B cell (primary cell): Measurements from ENCODE around the gene GRIP2. TPM values are rescaled to one million over a fixed set of nuclear protein-coding genes. Genes with fewer than 3 reads are reported as not detected.

Source experiments
- ATAC-seq: fragments of 200-7000 bp; cut with Tn5 transposase; one replicate; pipeline ENCODE4 v1.10.0; 2021; ENCODE audit warnings: low read depth, mild to moderate bottlenecking, moderate number of reproducible peaks, moderate library complexity
- CTCF ChIA-PET: fragments of 350-600 bp; sonication (Branson Sonifier 250); formaldehyde crosslinking; loops from one replicate; lab custom pipeline; 2021; ENCODE audit warnings: antibody characterized with exemption, inconsistent platforms; lab: Charles Lee
- POLR2A ChIA-PET: fragments of 350-600 bp; sonication (Branson Sonifier 250); formaldehyde crosslinking; loops from one replicate; lab custom pipeline; 2021; ENCODE audit warnings: antibody characterized with exemption; lab: Charles Lee
- DNase-seq: peaks from one replicate; pipeline ENCODE4 v3.0.0; 2013
- H2AFZ ChIP-seq: 2 replicates; pipeline ENCODE4 v1.6.1; 2012; ENCODE audit warnings: mild to moderate bottlenecking, low read depth, low read length; ENCODE audit not compliant: insufficient read depth, poor library complexity, severe bottlenecking
- H3K27ac ChIP-seq, 2 donors: 1 replicate in 1 of 2; 2 replicates in 1 of 2; pipeline ENCODE4 v1.5.1; 2012 to 2013; ENCODE audit warnings: low read length in 2 of 2, mild to moderate bottlenecking in 2 of 2, moderate library complexity in 1 of 2
- H3K27me3 ChIP-seq, 4 experiments: fragments of 200-600 bp in 1 of 4; sonication (generic) in 1 of 4; replicated peaks in 1 of 4; 1 replicate in 2 of 4; 2 replicates in 2 of 4; pipeline versions ENCODE4 v1.6.1 to v1.7.0; 2013 to 2016; ENCODE audit warnings: low read length in 3 of 4, mild to moderate bottlenecking in 2 of 4, mixed read lengths in 1 of 4, moderate library complexity in 1 of 4; ENCODE audit not compliant: insufficient read depth in 4 of 4, control insufficient read depth in 3 of 4; ENCODE audit errors: control extremely low read depth in 1 of 4
- H3K36me3 ChIP-seq, 2 experiments: replicated peaks in 1 of 2; 1 replicate in 1 of 2; 2 replicates in 1 of 2; pipeline versions ENCODE4 v1.6.1 to v1.7.1; 2013; ENCODE audit warnings: low read length in 1 of 2; ENCODE audit not compliant: insufficient read depth in 2 of 2, control insufficient read depth in 1 of 2; ENCODE audit errors: control extremely low read depth in 1 of 2, extremely low read depth in 1 of 2
- H3K4me1 ChIP-seq, 2 donors: fragments of 200-600 bp in 1 of 2; sonication (generic) in 1 of 2; 1 replicate in 1 of 2; 2 replicates in 1 of 2; pipeline versions ENCODE4 v1.5.1 to v1.6.1; 2013 to 2017; ENCODE audit warnings: low read length in 2 of 2; ENCODE audit not compliant: control insufficient read depth in 2 of 2, insufficient read depth in 2 of 2
- H3K4me2 ChIP-seq: replicated peaks from 2 replicates; pipeline ENCODE3; 2012; ENCODE audit warnings: mild to moderate bottlenecking, low read depth, low read length; ENCODE audit not compliant: poor library complexity, severe bottlenecking
- H3K4me3 ChIP-seq, 5 experiments: fragments of 200-600 bp in 1 of 5; sonication (generic) in 1 of 5; 1 replicate in 3 of 5; 2 replicates in 2 of 5; pipeline versions ENCODE4 v1.5.1 to v1.7.0; 2011 to 2016; ENCODE audit warnings: low read length in 4 of 5, mild to moderate bottlenecking in 4 of 5, low read depth in 2 of 5, control low read depth in 1 of 5, moderate library complexity in 1 of 5; ENCODE audit not compliant: insufficient read depth in 1 of 5; ENCODE audit errors: control extremely low read depth in 1 of 5, extremely low read depth in 1 of 5
- H3K79me2 ChIP-seq: fragments of 200-600 bp; sonication (generic); one replicate; pipeline ENCODE4 v1.6.0; 2016; ENCODE audit warnings: low read length; ENCODE audit not compliant: control insufficient read depth, insufficient read depth
- H3K9ac ChIP-seq: fragments of 200-600 bp; sonication (generic); 2 replicates; pipeline ENCODE4 v1.6.1; 2017; ENCODE audit warnings: mild to moderate bottlenecking, low read length, moderate library complexity
- H3K9me3 ChIP-seq, 3 donors: one replicate each; pipeline versions ENCODE4 v1.6.1 to v1.7.1; 2013; ENCODE audit warnings: low read length in 2 of 3; ENCODE audit not compliant: control insufficient read depth in 2 of 3, insufficient read depth in 1 of 3; ENCODE audit errors: control extremely low read depth in 1 of 3
- H4K20me1 ChIP-seq: 2 replicates; pipeline ENCODE4 v1.6.0; 2012; ENCODE audit warnings: mild to moderate bottlenecking, low read length; ENCODE audit not compliant: insufficient read depth, control insufficient read depth, poor library complexity, severe bottlenecking
- H3K27ac Mint-ChIP-seq: one replicate; pipeline ENCODE4 v1.8.0; 2021; ENCODE audit warnings: mixed read lengths
- H3K27me3 Mint-ChIP-seq: one replicate; pipeline ENCODE4 v1.8.0; 2021; ENCODE audit warnings: mixed read lengths
- H3K4me1 Mint-ChIP-seq: one replicate; pipeline ENCODE4 v1.8.0; 2021; ENCODE audit warnings: mixed read lengths
- H3K4me3 Mint-ChIP-seq: one replicate; pipeline ENCODE4 v1.8.0; 2021; ENCODE audit warnings: mixed read lengths
- H3K9me3 Mint-ChIP-seq: one replicate; pipeline ENCODE4 v1.8.0; 2022; ENCODE audit warnings: mixed read lengths; ENCODE audit not compliant: insufficient read depth
- CTCF ChIP-seq: fragments of 200-600 bp; IDR thresholded peaks from one replicate; pipeline ENCODE4 v1.8.0; 2022; ENCODE audit warnings: antibody characterized with exemption, mild to moderate bottlenecking
- EZH2 ChIP-seq: IDR thresholded peaks from 2 replicates; pipeline ENCODE4 v1.6.1; 2012; ENCODE audit warnings: borderline replicate concordance, low read depth, mild to moderate bottlenecking, moderate library complexity, low read length; ENCODE audit not compliant: insufficient read depth, poor library complexity, severe bottlenecking
- WGBS: methylation state at CpG from one replicate; pipeline ENCODE4 v1.1.5; 2013; ENCODE audit warnings: missing lambda C conversion rate; ENCODE audit not compliant: insufficient coverage; 5-methylcytosine and 5-hydroxymethylcytosine counted together
- intact Hi-C: fragments of 100-400 bp; cut with micrococcal nuclease; formaldehyde crosslinking; loops from one replicate; pipeline ENCODE4 v1.10.0; 2022
- polyA plus RNA-seq: library from polyadenylated mRNA; depleted of rRNA; stranded (reverse); fragments of >200 nt; gene quantifications from 2 replicates; pipeline ENCODE4 v1.2.3, GENCODE V29; 2012
- total RNA-seq, 2 donors: library from RNA; stranded (reverse); fragments of 120-200 nt in 1 of 2; gene quantifications; 1 replicate in 1 of 2; 2 replicates in 1 of 2; pipeline versions ENCODE4 v1.2.3 to v1.2.4, GENCODE V29; 2013 to 2022

The GRIP2 gene
- total and polyA plus RNA-seq, 2 donors (not counting 1 experiment from before 2014, with no cell fraction given): not detected

GRCh38 chr3:14486460-14486859, 53.7 kb downstream of the GRIP2 start:
- ChIA-PET CTCF (no interaction called here), POLR2A (no interaction called here)
- H3K27me3 Mint-ChIP-seq: no peaks in the 10 kb centered on the region
- Histone ChIP-seq H3K27ac (no peak overlapping the region), H4K20me1 (no peaks in the 10 kb centered on the region), H3K4me1 (no peaks in the 10 kb centered on the region), H2AFZ (no peak overlapping the region), H3K36me3 (peaks cover 0 to 55% of the 10 kb centered on the region in 2 experiments), H3K9me3 (no peaks in the 10 kb centered on the region), H3K9ac (no peak overlapping the region), H3K4me3 (no peak overlapping the region), H3K27me3 (no peaks in the 10 kb centered on the region), H3K79me2 (no peaks in the 10 kb centered on the region), H3K4me2 (no peak overlapping the region)
- no peak overlapping the region for H3K4me3 Mint-ChIP-seq
- H3K27ac Mint-ChIP-seq: no peak overlapping the region
- TF ChIP-seq EZH2 (no peak), CTCF (no peak)
- intact Hi-C loops: no loop called here
- ATAC-seq (no peak), DNase-seq (no peak)
- no peaks in the 10 kb centered on the region for H3K4me1 Mint-ChIP-seq
- WGBS: no CpG with 5 or more reads among the region's 5 CpGs
- H3K9me3 Mint-ChIP-seq: no peaks in the 10 kb centered on the region

DNA sequence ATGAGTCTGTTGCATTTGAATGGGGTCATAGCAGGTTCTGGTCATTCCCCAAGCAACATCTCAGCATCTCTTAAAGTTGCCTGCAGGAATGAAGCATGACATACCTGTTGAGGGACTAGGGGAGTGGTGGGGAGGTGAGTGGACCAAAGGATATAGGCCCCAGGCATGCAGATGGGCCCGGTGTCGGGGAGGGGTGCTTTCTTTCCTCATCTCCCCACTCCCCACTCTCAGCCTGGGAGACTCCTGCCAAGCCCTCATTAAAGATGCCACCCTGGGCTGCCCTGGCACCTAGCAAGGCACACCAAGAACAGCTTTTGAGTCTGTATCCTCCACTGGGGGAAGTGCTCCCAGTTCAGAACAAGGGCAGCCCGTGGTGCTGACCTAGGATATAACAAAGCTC, 54.2 kb downstream of the GRIP2 start:
- H3K36me3 ChIP-seq: peaks cover 0 to 58% of the 10 kb centered on the region in 2 experiments
- H2AFZ ChIP-seq: no peak overlapping the region
- Mint-ChIP-seq H3K4me1 (no peaks in the 10 kb centered on the region), H3K9me3 (no peaks in the 10 kb centered on the region), H3K4me3 (no peak overlapping the region), H3K27ac (no peak overlapping the region), H3K27me3 (no peaks in the 10 kb centered on the region)
- ATAC-seq: no peak
- intact Hi-C loops: no loop called here
- H3K79me2 ChIP-seq: no peaks in the 10 kb centered on the region
- no peak overlapping the region for H3K4me3 ChIP-seq
- no peak for DNase-seq
- H3K4me1 ChIP-seq: no peaks in the 10 kb centered on the region
- no peaks in the 10 kb centered on the region for H3K9me3 ChIP-seq
- ChIA-PET CTCF (no interaction called here), POLR2A (no interaction called here)
- H3K27ac ChIP-seq: no peak overlapping the region
- H3K27me3 ChIP-seq: no peaks in the 10 kb centered on the region
- 100% methylated on average over 1 of the region's 3 CpGs for WGBS
- no peak overlapping the region for H3K9ac ChIP-seq
- TF ChIP-seq EZH2 (no peak), CTCF (no peak)
- H3K4me2 ChIP-seq: no peak overlapping the region
- no peaks in the 10 kb centered on the region for H4K20me1 ChIP-seq
